HepG2 (cell line): ENCODE data around the gene HELZ2.

Experiments used
- EED ChIP-seq: sonication (generic); formaldehyde crosslinking; IDR thresholded peaks from 2 replicates; pipeline ENCODE4 v1.5.0; 2020; ENCODE audit warnings: mild to moderate bottlenecking, missing genetic modification reagents
- PAWR ChIP-seq: sonication (generic); formaldehyde crosslinking; IDR thresholded peaks from 2 replicates; pipeline ENCODE4 v1.4.0; 2020; ENCODE audit warnings: missing genetic modification reagents, mild to moderate bottlenecking, borderline replicate concordance
- ZBTB42 ChIP-seq: sonication (generic); formaldehyde crosslinking; IDR thresholded peaks from 2 replicates; pipeline ENCODE4 v1.5.0; 2020; ENCODE audit warnings: mild to moderate bottlenecking, missing genetic modification reagents
- ZNF281 ChIP-seq: sonication (generic); formaldehyde crosslinking; IDR thresholded peaks from 2 replicates; pipeline ENCODE4 v1.4.0; 2020; ENCODE audit warnings: missing genetic modification reagents, borderline replicate concordance
- ZNF770 ChIP-seq: sonication (generic); formaldehyde crosslinking; IDR thresholded peaks from 2 replicates; pipeline ENCODE4 v1.5.0; 2020; ENCODE audit warnings: mild to moderate bottlenecking, missing genetic modification reagents
- ZSCAN25 ChIP-seq: sonication (generic); formaldehyde crosslinking; IDR thresholded peaks from 2 replicates; pipeline ENCODE4 v1.8.0; 2022; ENCODE audit warnings: mild to moderate bottlenecking, missing genetic modification reagents

- no peak for TF ChIP-seq ZNF770 (CRISPR knock-in tag)
- TF ChIP-seq PAWR (CRISPR knock-in tag), result no peak
- no peak for TF ChIP-seq ZBTB42
- no peak for TF ChIP-seq ZSCAN25 (CRISPR knock-in tag)
- TF ChIP-seq ZNF281 (CRISPR knock-in tag), result no peak
- no peak; the same call in 1 of the 2 replicates for TF ChIP-seq EED (CRISPR knock-in tag)
Observed at GRCh38 chr20:63572071-63572787, 1.8 kb downstream of the HELZ2 start.
